Vein endothelial cell (primary cell): ENCODE measurements around the gene CFHR1. TPM values are rescaled to one million over a fixed set of nuclear protein-coding genes. Genes with fewer than 3 reads are reported as not detected.

Experiments
- total RNA-seq: library from RNA; depleted of rRNA; stranded (reverse); fragments of >200 nt; gene quantifications from 2 replicates; pipeline ENCODE4 v1.2.3, GENCODE V29; 2012

The CFHR1 gene
- 0.48 TPM in 1 of 2 replicates, not detected in the other for total RNA-seq

GRCh38 chr1:196819531-196819930 is at the start of gene CFHR1:
TSS of gene CFHR1 (plus strand) at chr1:196819731. CDS start at chr1:196819845, 114 bp downstream.

GRCh38 chr1:196774603-196775002 is 44.9 kb upstream of the CFHR1 start, which contains the start of gene CFHR3:
TSS of gene CFHR3 (plus strand) at chr1:196774840. CDS start at chr1:196774887, 47 bp downstream.

Other genes starting within 250 kb of the CFHR1 start
- 0.29 and 2.0 TPM in 2 replicates for gene KCNT2, start 211.3 kb upstream of the CFHR1 start, total RNA-seq
- 43.9 and 98.6 TPM in 2 replicates for gene CFH, start 167.7 kb upstream of the CFHR1 start, total RNA-seq
- gene CFHR3, start 44.9 kb upstream of the CFHR1 start, total RNA-seq = not detected in 2 replicates
- not detected in 2 replicates for gene CFHR4, start 68.3 kb downstream of the CFHR1 start, total RNA-seq
- gene CFHR2, start 124.0 kb downstream of the CFHR1 start, total RNA-seq = not detected in 2 replicates
- gene CFHR5, start 157.8 kb downstream of the CFHR1 start, total RNA-seq = not detected in 2 replicates
- gene F13B, start 247.5 kb downstream of the CFHR1 start, total RNA-seq = not detected in 2 replicates